GM21423 (cell line): ENCODE results near the gene RRAD.
"Not testable (repeated sequence)": the region's sequence is repeated elsewhere in the genome, so short reads cannot be mapped to it uniquely, and the experiment has no call there.

ENCODE experiments used
- ATAC-seq: cut with Tn5 transposase; IDR thresholded peaks from one replicate; pipeline ENCODE4 v1.9.1; 2021; ENCODE audit warnings: mild to moderate bottlenecking, moderate library complexity; ENCODE audit not compliant: unreplicated experiment

The RRAD gene

GRCh38 chr16:66925322-66925840 lies at the start of gene RRAD:
RRAD (minus strand) TSS chr16:66925535; CDS start chr16:66925179, 356 bp downstream.
- no peak for ATAC-seq

GRCh38 chr16:66974932-66975246 lies 49.6 kb upstream of the RRAD start:
- ATAC-seq, result not testable (repeated sequence)

- not testable (repeated sequence) for ATAC-seq
These were observed 49.0 kb upstream of the RRAD start for GRCh38 chr16:66974156-66974931.

GRCh38 chr16:66973716-66974115 lies 48.4 kb upstream of the RRAD start:
- no peak for ATAC-seq

GRCh38 chr16:66972983-66973382 lies 47.6 kb upstream of the RRAD start:
- no peak for ATAC-seq

GRCh38 chr16:66970775-66971720 lies 45.7 kb upstream of the RRAD start:
- ATAC-seq, result no peak

- ATAC-seq, result no peak
These were observed 43.5 kb upstream of the RRAD start for GRCh38 chr16:66968847-66969246.

GRCh38 chr16:66964049-66964448 lies 38.7 kb upstream of the RRAD start:
- ATAC-seq, result no peak

- no peak for ATAC-seq
These were observed 36.6 kb upstream of the RRAD start for GRCh38 chr16:66961914-66962313.

- ATAC-seq, result peak; percentile 69
These were observed 35.9 kb upstream of the RRAD start, which contains the start of gene CES3 for GRCh38 chr16:66961065-66961744. CES3 (plus strand) TSS chr16:66961266; CDS start chr16:66961308, 42 bp downstream.

- no peak for ATAC-seq
These were observed 34.9 kb upstream of the RRAD start for GRCh38 chr16:66960270-66960669.

GRCh38 chr16:66959704-66960161 lies 34.4 kb upstream of the RRAD start:
- ATAC-seq, result no peak

GRCh38 chr16:66958857-66959703 lies 33.7 kb upstream of the RRAD start:
- ATAC-seq, result no peak

- ATAC-seq, result not testable (repeated sequence)
These were observed 30.8 kb upstream of the RRAD start for GRCh38 chr16:66956154-66956457.

GRCh38 chr16:66955363-66956153 lies 30.2 kb upstream of the RRAD start:
- not testable (repeated sequence) for ATAC-seq

- ATAC-seq, result no peak
These were observed 28.8 kb upstream of the RRAD start for GRCh38 chr16:66954097-66954659.

- no peak for ATAC-seq
These were observed 28.2 kb upstream of the RRAD start for GRCh38 chr16:66953462-66954096.

GRCh38 chr16:66952430-66953110 lies 27.2 kb upstream of the RRAD start:
- no peak for ATAC-seq
